ENCODE results near the gene GFRA3.
A peak's percentile ranks its signal among the peaks of the same experiment; 100 is the strongest.
"Not testable (repeated sequence)": the region's sequence is repeated elsewhere in the genome, so short reads cannot be mapped to it uniquely, and the experiment has no call there.

The GFRA3 gene

GRCh38 chr5:138274189-138274853 is at the start of gene GFRA3:
TSS of gene GFRA3 (minus strand) at chr5:138274621. CDS start at chr5:138274424, 197 bp downstream.
- no peak for DNase-seq

GRCh38 chr5:138318211-138318610 is 43.8 kb upstream of the GFRA3 start:
- DNase-seq, result not testable (repeated sequence)

GRCh38 chr5:138316355-138316754 is 41.9 kb upstream of the GFRA3 start:
- no peak for DNase-seq

- no peak for DNase-seq
These were observed 41.4 kb upstream of the GFRA3 start for GRCh38 chr5:138315751-138316278.

- no peak for DNase-seq
These were observed 31.4 kb upstream of the GFRA3 start for GRCh38 chr5:138305797-138306196.

- DNase-seq, result no peak
These were observed 29.0 kb upstream of the GFRA3 start for GRCh38 chr5:138303372-138303771.

- no peak for DNase-seq
These were observed 14.9 kb upstream of the GFRA3 start for GRCh38 chr5:138289296-138289695.

GRCh38 chr5:138287246-138287645 is 12.8 kb upstream of the GFRA3 start:
- no peak for DNase-seq

GRCh38 chr5:138282920-138283742 is 8.7 kb upstream of the GFRA3 start:
- DNase-seq, result peak; percentile 34

- no peak for DNase-seq
These were observed 6.5 kb upstream of the GFRA3 start for GRCh38 chr5:138280915-138281314.

- no peak for DNase-seq
These were observed 2.1 kb upstream of the GFRA3 start for GRCh38 chr5:138276402-138277054.

- no peak for DNase-seq
These were observed 1.5 kb upstream of the GFRA3 start for GRCh38 chr5:138275895-138276294.

- DNase-seq, result no peak
These were observed 960 bp upstream of the GFRA3 start for GRCh38 chr5:138275379-138275782.

- DNase-seq, result no peak
These were observed 610 bp downstream of the GFRA3 start for GRCh38 chr5:138273834-138274188.

GRCh38 chr5:138272681-138273080 is 1.7 kb downstream of the GFRA3 start:
- DNase-seq, result no peak

GRCh38 chr5:138271281-138271680 is 3.1 kb downstream of the GFRA3 start:
- DNase-seq, result no peak

GRCh38 chr5:138264183-138264582 is 10.2 kb downstream of the GFRA3 start:
- no peak for DNase-seq

- DNase-seq, result no peak
These were observed 10.8 kb downstream of the GFRA3 start for GRCh38 chr5:138263581-138263980.

GRCh38 chr5:138258704-138259292 is 15.6 kb downstream of the GFRA3 start:
- DNase-seq, result no peak

- DNase-seq, result no peak
These were observed 16.8 kb downstream of the GFRA3 start for GRCh38 chr5:138257583-138257982.

- no peak for DNase-seq
These were observed 21.5 kb downstream of the GFRA3 start for GRCh38 chr5:138252944-138253343.

GRCh38 chr5:138247800-138248199 is 26.6 kb downstream of the GFRA3 start:
- DNase-seq, result not testable (repeated sequence)

GRCh38 chr5:138246822-138247221 is 27.6 kb downstream of the GFRA3 start:
- no peak for DNase-seq

Data from fibroblast of skin of right quadriceps (primary cell).